WTC11 (cell line): ENCODE results near the gene TBRG4. TPM values are rescaled to one million over a fixed set of nuclear protein-coding genes. Genes with fewer than 3 reads are reported as not detected.

ENCODE experiments used
- ATAC-seq: fragments of 200-7000 bp; cut with Tn5 transposase; 2 replicates; pipeline ENCODE4 v1.10.0; 2021; ENCODE audit warnings: mild to moderate bottlenecking, moderate library complexity
- CTCF ChIA-PET: fragments of 300-600 bp; sonication (Branson Sonifier 250); formaldehyde crosslinking; loops from one replicate; lab custom pipeline; 2021; ENCODE audit warnings: antibody characterized with exemption; lab: Charles Lee
- POLR2A ChIA-PET: fragments of 350-600 bp; sonication (Branson Sonifier 250); formaldehyde crosslinking; loops from one replicate; lab custom pipeline; 2021; ENCODE audit warnings: antibody characterized with exemption; lab: Charles Lee
- DNase-seq: peaks from one replicate; pipeline ENCODE4 v3.0.0; 2021; ENCODE audit warnings: low spot score
- H3K27ac Mint-ChIP-seq: 2 replicates; pipeline ENCODE4 v1.8.0; 2021; ENCODE audit warnings: mixed read lengths
- H3K27me3 Mint-ChIP-seq: 2 replicates; pipeline ENCODE4 v1.8.0; 2021; ENCODE audit warnings: low read depth, mild to moderate bottlenecking, moderate library complexity, mixed read lengths
- H3K36me3 Mint-ChIP-seq: 2 replicates; pipeline ENCODE4 v1.8.0; 2021; ENCODE audit warnings: mixed read lengths
- H3K4me1 Mint-ChIP-seq: 2 replicates; pipeline ENCODE4 v1.8.0; 2022; ENCODE audit warnings: mixed read lengths
- H3K4me3 Mint-ChIP-seq: 2 replicates; pipeline ENCODE4 v1.8.0; 2021; ENCODE audit warnings: mild to moderate bottlenecking, moderate library complexity, mixed read lengths
- H3K9me3 Mint-ChIP-seq: 2 replicates; pipeline ENCODE4 v1.8.0; 2021; ENCODE audit warnings: mixed read lengths
- ARID4B ChIP-seq: sonication (generic); formaldehyde crosslinking; IDR thresholded peaks from 2 replicates; pipeline ENCODE4 v1.8.0; 2023; ENCODE audit warnings: missing genetic modification reagents, mild to moderate bottlenecking, borderline replicate concordance
- ATF3 ChIP-seq: sonication (generic); formaldehyde crosslinking; conservative IDR thresholded peaks from 2 replicates; pipeline ENCODE4 v1.8.1; 2022; ENCODE audit warnings: mild to moderate bottlenecking, missing genetic modification reagents
- CDX4 ChIP-seq: fragments of 250-450 bp; sonication (Bioruptor Pico); IDR thresholded peaks from 2 replicates; pipeline ENCODE4 v1.9.0; 2021; ENCODE audit warnings: moderate library complexity, mild to moderate bottlenecking, inconsistent platforms, borderline replicate concordance
- CREB1 ChIP-seq: sonication (generic); formaldehyde crosslinking; IDR thresholded peaks from 2 replicates; pipeline ENCODE4 v1.8.0; 2023; ENCODE audit warnings: mild to moderate bottlenecking, missing genetic modification reagents
- E2F1 ChIP-seq: sonication (generic); formaldehyde crosslinking; IDR thresholded peaks from 2 replicates; pipeline ENCODE4 v1.8.0; 2022; ENCODE audit warnings: mild to moderate bottlenecking, missing genetic modification reagents
- EMX1 ChIP-seq: fragments of 250-450 bp; sonication (Bioruptor Pico); IDR thresholded peaks from 2 replicates; pipeline ENCODE4 v1.8.0; 2021; ENCODE audit warnings: mild to moderate bottlenecking
- ERG ChIP-seq: fragments of 250-450 bp; sonication (Bioruptor Pico); IDR thresholded peaks from 2 replicates; pipeline ENCODE4 v1.8.0; 2021; ENCODE audit warnings: mild to moderate bottlenecking
- ESRRA ChIP-seq: sonication (generic); formaldehyde crosslinking; IDR thresholded peaks from 2 replicates; pipeline ENCODE4 v1.8.1; 2022; ENCODE audit warnings: mild to moderate bottlenecking, missing genetic modification reagents, borderline replicate concordance
- FOXJ3 ChIP-seq: sonication (generic); formaldehyde crosslinking; IDR thresholded peaks from 2 replicates; pipeline ENCODE4 v1.9.0; 2021; ENCODE audit warnings: missing genetic modification reagents, mild to moderate bottlenecking, borderline replicate concordance
- GABPB1 ChIP-seq: sonication (generic); formaldehyde crosslinking; IDR thresholded peaks from 2 replicates; pipeline ENCODE4 v1.8.1; 2023; ENCODE audit warnings: mild to moderate bottlenecking, missing genetic modification reagents
- HMGA2 ChIP-seq: fragments of 250-450 bp; sonication (Bioruptor Pico); IDR thresholded peaks from 2 replicates; pipeline ENCODE4 v1.4.0; 2021; ENCODE audit warnings: mild to moderate bottlenecking, moderate library complexity
- IRF1 ChIP-seq: sonication (generic); formaldehyde crosslinking; IDR thresholded peaks from 2 replicates; pipeline ENCODE4 v1.8.0; 2023; ENCODE audit warnings: missing genetic modification reagents
- IRF2 ChIP-seq: sonication (generic); formaldehyde crosslinking; IDR thresholded peaks from 2 replicates; pipeline ENCODE4 v1.8.0; 2022; ENCODE audit warnings: low read depth, missing genetic modification reagents, borderline replicate concordance
- KAT7 ChIP-seq: sonication (generic); formaldehyde crosslinking; IDR thresholded peaks from 2 replicates; pipeline ENCODE4 v1.8.1; 2023; ENCODE audit warnings: missing genetic modification reagents, mild to moderate bottlenecking, borderline replicate concordance
- MYBL2 ChIP-seq: sonication (generic); formaldehyde crosslinking; IDR thresholded peaks from 2 replicates; pipeline ENCODE4 v1.8.1; 2023; ENCODE audit warnings: mild to moderate bottlenecking, moderate library complexity, missing genetic modification reagents
- NFYB ChIP-seq: sonication (generic); formaldehyde crosslinking; conservative IDR thresholded peaks from 2 replicates; pipeline ENCODE4 v1.8.0; 2022; ENCODE audit warnings: low read depth, missing genetic modification reagents
- NR2C2 ChIP-seq: sonication (generic); formaldehyde crosslinking; IDR thresholded peaks from 2 replicates; pipeline ENCODE4 v1.8.0; 2022; ENCODE audit warnings: mild to moderate bottlenecking, missing genetic modification reagents
- RELA ChIP-seq: sonication (generic); formaldehyde crosslinking; IDR thresholded peaks from 2 replicates; pipeline ENCODE4 v1.8.1; 2022; ENCODE audit warnings: missing genetic modification reagents, mild to moderate bottlenecking, borderline replicate concordance
- SMAD3 ChIP-seq: sonication (generic); formaldehyde crosslinking; IDR thresholded peaks from 2 replicates; pipeline ENCODE4 v1.8.0; 2022; ENCODE audit warnings: missing genetic modification reagents, mild to moderate bottlenecking, borderline replicate concordance
- SP1 ChIP-seq: sonication (generic); formaldehyde crosslinking; conservative IDR thresholded peaks from 2 replicates; pipeline ENCODE4 v1.8.1; 2022; ENCODE audit warnings: missing genetic modification reagents
- TEAD1 ChIP-seq: sonication (generic); formaldehyde crosslinking; IDR thresholded peaks from 2 replicates; pipeline ENCODE4 v1.8.0; 2022; ENCODE audit warnings: mild to moderate bottlenecking, missing genetic modification reagents
- TEAD4 ChIP-seq: sonication (generic); formaldehyde crosslinking; IDR thresholded peaks from 2 replicates; pipeline ENCODE4 v1.8.0; 2022; ENCODE audit warnings: mild to moderate bottlenecking, missing genetic modification reagents
- ZBTB43 ChIP-seq: sonication (generic); formaldehyde crosslinking; IDR thresholded peaks from 2 replicates; pipeline ENCODE4 v1.8.1; 2023; ENCODE audit warnings: mild to moderate bottlenecking, missing genetic modification reagents
- ZMAT4 ChIP-seq: fragments of 250-450 bp; sonication (Bioruptor Pico); IDR thresholded peaks from 2 replicates; pipeline ENCODE4 v1.9.0; 2021; ENCODE audit warnings: mild to moderate bottlenecking
- ZNF121 ChIP-seq: sonication (generic); formaldehyde crosslinking; IDR thresholded peaks from 2 replicates; pipeline ENCODE4 v1.8.0; 2023; ENCODE audit warnings: missing genetic modification reagents
- ZNF671 ChIP-seq: fragments of 250-450 bp; sonication (Bioruptor Pico); IDR thresholded peaks from 2 replicates; pipeline ENCODE4 v1.8.0; 2021; ENCODE audit warnings: mild to moderate bottlenecking
- total RNA-seq: library from RNA; stranded (reverse); gene quantifications from 3 replicates; pipeline ENCODE4 v1.2.3, GENCODE V29; 2021

The TBRG4 gene
- total RNA-seq, 1 experiment from 2014 or later: 167 TPM

- Mint-ChIP-seq H3K36me3 (no peaks in the 10 kb centered on the region), H3K9me3 (no peaks in the 10 kb centered on the region)
- TF ChIP-seq ZMAT4 (CRISPR knock-in tag) (no peak), SMAD3 (CRISPR knock-in tag) (no peak), KAT7 (CRISPR knock-in tag) (no peak), E2F1 (CRISPR knock-in tag) (no peak), ZNF671 (CRISPR knock-in tag) (no peak), HMGA2 (CRISPR knock-in tag) (no peak), ZBTB43 (CRISPR knock-in tag) (no peak), CDX4 (CRISPR knock-in tag) (no peak), EMX1 (no peak), ESRRA (CRISPR knock-in tag) (no peak), NR2C2 (CRISPR knock-in tag) (no peak), IRF2 (no peak), SP1 (CRISPR knock-in tag) (no peak), TEAD4 (CRISPR knock-in tag) (no peak), TEAD1 (CRISPR knock-in tag) (no peak), ZNF121 (CRISPR knock-in tag) (no peak), FOXJ3 (no peak), GABPB1 (no peak), IRF1 (CRISPR knock-in tag) (no peak)
Observed at GRCh38 chr7:45119550-45119949, 8.1 kb upstream of the TBRG4 start.

GRCh38 chr7:45118889-45119331, 7.4 kb upstream of the TBRG4 start:
- Mint-ChIP-seq H3K27ac (no peak overlapping the region), H3K4me1 (peaks cover 8% of the 10 kb centered on the region), H3K36me3 (no peaks in the 10 kb centered on the region), H3K9me3 (no peaks in the 10 kb centered on the region), H3K4me3 (no peak overlapping the region), H3K27me3 (peaks cover 21% of the 10 kb centered on the region)
- DNase-seq (no peak), ATAC-seq (no peak)
- ChIA-PET POLR2A (no interaction called here), CTCF (interaction anchor here (0.5 to 1.5 kb wide), 2 partner anchors 17 to 119 kb away, joined by 3 to 6 read pairs; no protein-coding TSS in a partner anchor)
- TF ChIP-seq ZBTB43 (CRISPR knock-in tag) (no peak), ERG (CRISPR knock-in tag) (no peak), RELA (no peak), ZNF121 (CRISPR knock-in tag) (no peak), ATF3 (CRISPR knock-in tag) (no peak), MYBL2 (CRISPR knock-in tag) (no peak), NFYB (CRISPR knock-in tag) (no peak), ARID4B (CRISPR knock-in tag) (no peak), CREB1 (CRISPR knock-in tag) (no peak)

More at GRCh38 chr7:45119550-45119949, 8.1 kb upstream of the TBRG4 start:
- CTCF ChIA-PET: interaction anchor here (1.5 kb wide), 1 partner anchor 17 kb away, joined by 6 read pairs; no protein-coding TSS in a partner anchor
- Mint-ChIP-seq H3K4me1 (peaks cover 12% of the 10 kb centered on the region), H3K27ac (no peak overlapping the region), H3K27me3 (peaks cover 17% of the 10 kb centered on the region), H3K4me3 (no peak overlapping the region)
- POLR2A ChIA-PET: no interaction called here
- ATAC-seq (no peak), DNase-seq (no peak)
